CD4-positive, alpha-beta T cell treated with Interferon alpha-2 for 1 hour (primary cell): Measurements from ENCODE around the gene MACROD1.
A peak's percentile ranks its signal among the peaks of the same experiment; 100 is the strongest.

Experiments used
- DNase-seq, 2 donors: peaks; one replicate each; pipeline ENCODE4 v3.0.0-alpha.2; 2020 to 2022

Gene MACROD1

GRCh38 chr11:64008914-64009633, 156.8 kb downstream of the MACROD1 start:
- DNase-seq = no peak

- no peak for DNase-seq
Observed at GRCh38 chr11:64008283-64008913, 157.5 kb downstream of the MACROD1 start.

- peak in 1 of 2 donors; percentile 15 for DNase-seq
Observed at GRCh38 chr11:64007629-64008282, 158.2 kb downstream of the MACROD1 start.

- no peak for DNase-seq
Observed at GRCh38 chr11:64007160-64007628, 158.7 kb downstream of the MACROD1 start.

GRCh38 chr11:64006398-64006797, 159.5 kb downstream of the MACROD1 start:
- no peak for DNase-seq

- no peak for DNase-seq
Observed at GRCh38 chr11:64005691-64006090, 160.2 kb downstream of the MACROD1 start.

- DNase-seq = no peak
Observed at GRCh38 chr11:64004590-64004984, 161.3 kb downstream of the MACROD1 start.

- no peak for DNase-seq
Observed at GRCh38 chr11:64003807-64004589, 161.9 kb downstream of the MACROD1 start.

GRCh38 chr11:64001484-64002420, 164.2 kb downstream of the MACROD1 start:
- DNase-seq = no peak

GRCh38 chr11:64000740-64001483, 165.0 kb downstream of the MACROD1 start:
- DNase-seq = no peak

GRCh38 chr11:64000026-64000739, 165.7 kb downstream of the MACROD1 start:
- peak; percentile 73 to 78 for DNase-seq

- DNase-seq = peak; percentile 42 to 69
Observed at GRCh38 chr11:63999349-64000025, 166.4 kb downstream of the MACROD1 start.

GRCh38 chr11:63998558-63999348, 167.2 kb downstream of the MACROD1 start:
- DNase-seq = no peak

- DNase-seq = no peak
Observed at GRCh38 chr11:63997801-63998337, 168.0 kb downstream of the MACROD1 start.

GRCh38 chr11:63997104-63997700, 168.7 kb downstream of the MACROD1 start:
- DNase-seq = no peak

- no peak for DNase-seq
Observed at GRCh38 chr11:63996512-63996911, 169.4 kb downstream of the MACROD1 start.

- no peak for DNase-seq
Observed at GRCh38 chr11:63993993-63994392, 171.9 kb downstream of the MACROD1 start.

- no peak for DNase-seq
Observed at GRCh38 chr11:63993100-63993499, 172.8 kb downstream of the MACROD1 start.
